Measurements from ENCODE around the gene POGZ.

POGZ gene

GRCh38 chr1:151459331-151460046 is at the start of gene POGZ:
Gene POGZ (minus strand): TSS chr1:151459494. CDS start chr1:151442204, 17,290 bp downstream.
- DNase-seq (ENCODE audit: low read depth), result peak; percentile 91

- DNase-seq (ENCODE audit: low read depth), result no peak
Observed at GRCh38 chr1:151508833-151509232, 49.5 kb upstream of the POGZ start.

- DNase-seq (ENCODE audit: low read depth), result no peak
Observed at GRCh38 chr1:151504759-151505158, 45.5 kb upstream of the POGZ start.

GRCh38 chr1:151504252-151504651 is 45.0 kb upstream of the POGZ start:
- no peak for DNase-seq (ENCODE audit: low read depth)

GRCh38 chr1:151502859-151503780 is 43.8 kb upstream of the POGZ start:
- DNase-seq (ENCODE audit: low read depth), result no peak

- DNase-seq (ENCODE audit: low read depth), result no peak
Observed at GRCh38 chr1:151502035-151502700, 42.9 kb upstream of the POGZ start.

GRCh38 chr1:151501474-151501873 is 42.2 kb upstream of the POGZ start:
- DNase-seq (ENCODE audit: low read depth), result no peak

GRCh38 chr1:151499930-151500329 is 40.6 kb upstream of the POGZ start:
- no peak for DNase-seq (ENCODE audit: low read depth)

GRCh38 chr1:151499365-151499764 is 40.1 kb upstream of the POGZ start:
- DNase-seq (ENCODE audit: low read depth), result no peak

GRCh38 chr1:151495316-151495715 is 36.0 kb upstream of the POGZ start:
- no peak for DNase-seq (ENCODE audit: low read depth)

GRCh38 chr1:151494741-151495281 is 35.5 kb upstream of the POGZ start:
- DNase-seq (ENCODE audit: low read depth), result no peak

- DNase-seq (ENCODE audit: low read depth), result no peak
Observed at GRCh38 chr1:151493042-151493441, 33.7 kb upstream of the POGZ start.

GRCh38 chr1:151492120-151492519 is 32.8 kb upstream of the POGZ start:
- DNase-seq (ENCODE audit: low read depth), result no peak

- DNase-seq (ENCODE audit: low read depth), result no peak
Observed at GRCh38 chr1:151491641-151492040, 32.3 kb upstream of the POGZ start.

GRCh38 chr1:151486557-151486956 is 27.3 kb upstream of the POGZ start:
- no peak for DNase-seq (ENCODE audit: low read depth)

- no peak for DNase-seq (ENCODE audit: low read depth)
Observed at GRCh38 chr1:151485685-151486255, 26.5 kb upstream of the POGZ start.

- DNase-seq (ENCODE audit: low read depth), result no peak
Observed at GRCh38 chr1:151482017-151482416, 22.7 kb upstream of the POGZ start.

GRCh38 chr1:151479462-151479861 is 20.2 kb upstream of the POGZ start:
- no peak for DNase-seq (ENCODE audit: low read depth)

GRCh38 chr1:151478923-151479322 is 19.6 kb upstream of the POGZ start:
- no peak for DNase-seq (ENCODE audit: low read depth)

GRCh38 chr1:151478140-151478812 is 19.0 kb upstream of the POGZ start:
- DNase-seq (ENCODE audit: low read depth), result no peak

GRCh38 chr1:151477066-151477465 is 17.8 kb upstream of the POGZ start:
- DNase-seq (ENCODE audit: low read depth), result no peak

Measured in activated T-helper 9 cell treated with anti-CD3 and anti-CD28 coated beads, Interleukin-2, amount 50 U/mL, for 16 hours (primary cell).